Colon (tissue), 2 donors: ENCODE results near the gene APBA1.

ENCODE experiments used
- FAIRE-seq: peaks from 2 replicates; lab custom pipeline; 2012; peaks lifted over from hg19 to GRCh38; lab: Jason Lieb, UNC
- donor health status: control.
- donor health status: control.

The APBA1 gene

DNA sequence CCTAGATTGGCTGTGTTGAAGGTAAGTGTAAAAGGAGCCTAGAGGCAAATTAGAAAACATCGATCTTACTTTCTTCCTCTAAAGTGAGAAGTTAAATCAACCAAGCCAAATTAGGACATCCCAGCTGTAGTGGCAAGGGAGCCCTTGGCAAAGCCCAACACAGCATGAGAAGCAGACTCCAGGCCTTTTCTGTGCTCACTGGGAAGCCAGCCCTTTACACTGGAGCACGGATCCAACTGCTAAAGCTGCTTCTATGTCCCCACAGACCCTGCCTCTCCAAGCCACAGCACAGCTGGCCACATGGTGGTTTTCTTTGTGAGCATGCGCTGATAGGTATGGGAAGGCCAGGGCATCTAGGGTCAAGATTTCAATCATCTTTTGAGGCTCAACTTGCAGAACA is 94.1 kb downstream of the APBA1 start:
- no peak for FAIRE-seq

DNA sequence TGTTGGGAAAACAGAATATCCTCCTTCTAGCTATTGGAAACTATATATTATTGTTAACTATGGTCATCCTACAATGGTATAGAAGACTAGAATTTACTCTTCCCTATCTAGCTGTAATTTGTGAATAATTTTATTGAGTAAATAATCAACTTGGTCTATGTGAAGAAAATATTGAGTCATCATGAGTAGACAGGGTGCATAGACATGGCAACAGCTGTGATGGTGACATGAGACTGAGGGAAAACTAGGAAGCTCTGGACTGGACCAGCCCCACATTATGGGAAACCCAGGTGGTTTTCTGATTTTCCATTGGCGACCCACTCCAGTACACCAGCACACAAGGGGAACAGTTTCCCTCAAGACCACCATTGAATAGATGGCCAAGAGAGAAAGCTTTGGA is 95.0 kb downstream of the APBA1 start:
- no peak for FAIRE-seq

DNA sequence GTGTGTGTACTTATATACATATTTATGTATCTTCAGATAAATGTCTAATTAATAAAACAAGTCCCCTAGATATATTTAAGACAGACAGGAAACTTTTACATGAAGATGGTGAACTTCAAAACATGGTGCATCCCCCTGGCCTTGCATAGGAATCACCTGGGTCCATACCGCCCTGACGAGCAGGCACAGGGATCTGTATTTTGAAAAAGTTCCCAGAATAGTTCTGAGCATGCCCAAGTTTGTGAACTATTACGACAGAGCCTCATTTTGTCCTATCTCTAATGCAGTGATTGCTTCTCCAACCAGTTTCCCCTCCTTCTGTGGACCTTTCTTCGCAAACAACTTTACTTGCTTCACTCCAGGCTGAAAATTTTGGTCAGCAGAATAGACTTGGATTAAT is 98.1 kb downstream of the APBA1 start:
- FAIRE-seq, result no peak

DNA sequence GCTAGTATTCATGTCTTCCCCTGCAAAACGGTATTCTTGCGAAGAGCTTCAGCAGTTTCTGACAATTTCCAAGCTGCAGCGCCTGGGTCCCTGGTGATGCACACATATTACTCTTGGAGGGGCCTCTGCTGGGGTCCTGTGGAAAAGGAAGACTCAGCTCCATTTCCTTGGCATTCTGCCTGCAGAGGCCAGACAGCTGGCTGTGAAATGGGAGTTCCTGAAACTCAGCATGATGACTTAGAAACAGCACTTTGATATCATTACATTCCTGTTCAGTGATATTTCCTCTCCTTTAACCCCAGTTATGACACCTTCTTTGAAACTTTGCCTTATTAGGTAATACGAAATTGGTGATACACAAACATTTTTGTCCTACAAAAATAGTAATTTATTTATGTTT is 98.5 kb downstream of the APBA1 start:
- no peak for FAIRE-seq

DNA sequence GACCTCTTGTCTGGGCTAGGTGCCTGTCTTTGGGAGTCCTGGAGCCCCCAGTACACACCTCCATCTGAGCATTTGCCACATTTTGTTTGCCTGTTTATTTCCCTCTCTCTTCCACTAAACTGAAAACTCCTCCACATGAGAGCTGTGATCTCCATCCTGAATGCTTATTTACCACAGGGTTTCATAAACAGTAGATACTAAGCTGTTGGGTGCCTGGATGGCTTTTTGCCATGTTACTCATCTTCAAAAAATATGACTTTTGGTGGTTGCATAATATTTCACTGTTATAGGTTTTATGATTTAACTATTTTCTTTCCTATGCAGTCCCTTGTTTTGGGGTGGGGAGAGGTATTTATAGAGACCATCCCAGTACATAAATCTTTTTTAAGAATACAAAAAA is 99.6 kb downstream of the APBA1 start:
- FAIRE-seq, result no peak

DNA sequence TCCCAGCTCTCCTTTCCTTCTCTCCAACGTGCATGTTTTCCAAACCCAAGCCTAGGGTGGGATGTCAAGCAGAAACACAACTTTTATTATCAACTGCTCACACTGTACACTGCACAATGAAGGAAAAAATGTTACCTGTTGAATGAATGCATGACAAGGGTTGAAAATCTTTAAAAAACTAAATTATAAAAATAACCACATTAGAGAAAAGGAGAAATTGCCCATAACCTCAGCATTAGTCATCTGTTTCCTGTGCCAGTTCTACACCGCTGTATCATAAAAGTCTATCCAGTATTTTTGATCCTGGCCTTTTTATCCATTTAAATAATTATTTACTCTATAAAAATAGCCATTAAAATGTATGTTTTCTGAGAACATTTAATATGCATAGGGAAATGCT is 101.1 kb downstream of the APBA1 start:
- no peak for FAIRE-seq

DNA sequence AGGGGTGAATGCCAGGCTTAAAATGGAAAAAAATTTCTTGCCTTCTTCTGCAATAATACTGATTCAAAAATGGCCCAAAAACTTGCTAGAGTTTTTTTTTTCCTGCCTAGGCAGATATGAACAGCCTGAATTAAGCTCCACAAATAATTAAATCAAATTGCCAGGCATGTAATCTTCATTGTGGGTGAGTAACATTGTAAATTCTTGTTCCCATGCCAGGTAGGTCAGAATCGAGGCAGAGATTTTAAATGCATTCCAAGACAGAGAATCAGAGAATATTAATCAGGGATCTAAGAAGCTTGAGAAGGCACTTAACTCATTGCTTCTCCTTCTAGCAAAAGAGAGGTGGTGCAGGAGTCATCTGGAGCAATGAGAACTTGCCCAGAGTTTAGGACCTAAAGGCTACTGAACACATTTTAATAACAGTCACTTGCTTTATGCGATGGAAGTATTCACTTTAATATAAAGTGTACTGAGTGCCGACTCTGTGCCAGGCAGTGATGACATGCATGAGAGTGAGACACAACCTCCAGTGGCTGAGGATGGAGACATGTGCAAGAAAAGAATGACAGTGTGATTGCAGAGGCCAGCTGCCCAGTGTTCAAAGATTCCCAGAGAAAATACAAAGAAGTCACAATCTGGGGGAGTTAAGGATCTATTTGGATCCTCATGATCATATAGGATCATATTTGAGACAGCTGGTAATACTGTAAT is 102.3 kb downstream of the APBA1 start:
- FAIRE-seq, result no peak

DNA sequence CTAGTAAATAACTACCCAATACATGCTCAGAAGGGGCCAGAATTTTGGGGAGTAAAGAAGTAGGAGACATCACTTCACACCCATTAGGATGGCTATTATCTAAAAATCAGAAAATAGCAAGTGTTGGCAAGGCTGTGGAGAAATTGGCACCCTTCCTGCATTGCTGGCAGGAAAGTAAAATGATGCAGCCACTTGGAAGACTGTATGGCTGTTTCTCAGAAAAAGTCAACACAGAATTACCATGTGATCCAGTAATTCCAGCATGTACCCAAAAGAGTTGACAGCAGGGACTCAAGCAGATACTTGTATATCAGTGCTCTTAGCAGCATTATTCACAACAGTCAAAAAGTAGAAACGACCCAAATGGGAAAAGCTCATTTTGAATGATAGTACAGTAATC is 107.6 kb downstream of the APBA1 start:
- no peak for FAIRE-seq

DNA sequence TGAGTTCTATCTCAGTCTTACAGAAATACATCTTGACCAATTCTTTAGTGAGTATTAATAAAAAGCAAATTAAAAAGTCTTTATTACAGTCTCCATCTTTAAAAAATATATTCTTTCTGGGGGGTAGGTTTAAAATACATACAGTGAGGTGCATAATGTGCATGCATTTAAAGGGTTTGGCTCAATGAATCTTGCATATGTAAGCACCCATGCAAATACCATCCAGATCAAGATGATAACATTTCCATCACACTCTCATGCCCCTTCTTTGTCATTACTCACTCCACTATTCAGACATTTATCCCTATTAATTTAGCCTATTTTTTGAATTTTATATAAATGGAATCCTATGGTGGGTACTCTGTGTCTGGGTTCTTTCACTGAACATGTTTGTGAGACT is 113.0 kb downstream of the APBA1 start:
- no peak for FAIRE-seq

DNA sequence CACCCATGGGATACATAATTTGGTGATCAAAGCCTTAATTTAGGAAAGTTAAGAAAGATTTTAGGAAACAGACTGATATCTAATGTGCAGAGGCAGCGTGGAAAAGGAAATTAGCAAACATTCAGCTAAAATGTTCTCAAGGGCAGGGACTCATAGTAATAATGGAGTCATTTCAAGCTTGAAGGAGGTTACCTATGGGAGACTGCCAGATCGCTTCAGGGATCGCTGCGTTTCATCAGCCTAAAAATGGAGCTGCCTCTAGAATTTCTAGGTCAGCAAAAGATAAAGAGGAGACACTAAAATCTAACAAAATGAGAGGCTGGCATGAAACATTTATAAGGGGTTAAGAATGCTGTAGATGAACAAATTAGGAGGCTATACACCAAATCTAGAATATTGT is 115.5 kb downstream of the APBA1 start:
- FAIRE-seq, result no peak

DNA sequence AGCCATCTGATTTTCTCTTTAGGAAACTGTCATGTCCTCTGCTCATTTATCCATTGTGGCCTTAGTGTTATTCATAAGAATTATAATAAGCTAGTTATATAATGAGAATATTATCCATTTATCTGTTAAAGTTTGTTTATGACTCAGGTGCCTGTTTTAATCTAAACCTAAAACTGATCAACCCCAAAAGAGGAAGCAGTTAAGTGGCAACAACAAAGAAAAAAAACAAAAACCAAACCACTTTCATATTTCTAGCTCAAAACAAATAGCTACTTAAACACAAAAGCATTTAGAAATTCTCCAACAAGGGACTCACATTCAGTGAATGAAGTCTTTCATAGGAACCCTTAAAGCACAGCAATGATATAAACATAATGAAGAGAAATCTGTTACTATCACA is 116.4 kb downstream of the APBA1 start:
- no peak for FAIRE-seq

DNA sequence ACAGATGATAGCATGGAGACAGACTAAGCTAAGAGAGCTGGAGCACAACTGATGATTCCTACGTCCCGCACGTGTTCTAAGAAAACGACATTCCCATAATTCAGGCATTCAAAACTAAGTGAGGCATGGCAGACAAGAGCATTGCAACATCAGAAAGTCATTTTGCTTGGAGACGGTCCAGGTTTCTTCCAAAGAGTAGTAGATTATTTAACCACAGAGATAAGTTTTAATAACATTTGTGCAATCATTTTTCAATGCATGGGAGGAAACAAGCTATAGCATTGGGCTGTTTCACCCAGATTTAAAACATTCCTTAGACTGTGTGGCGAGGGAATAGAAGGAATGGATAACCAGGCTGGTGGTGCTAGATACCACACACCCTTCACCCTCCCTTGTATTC is 117.2 kb downstream of the APBA1 start:
- no peak for FAIRE-seq

DNA sequence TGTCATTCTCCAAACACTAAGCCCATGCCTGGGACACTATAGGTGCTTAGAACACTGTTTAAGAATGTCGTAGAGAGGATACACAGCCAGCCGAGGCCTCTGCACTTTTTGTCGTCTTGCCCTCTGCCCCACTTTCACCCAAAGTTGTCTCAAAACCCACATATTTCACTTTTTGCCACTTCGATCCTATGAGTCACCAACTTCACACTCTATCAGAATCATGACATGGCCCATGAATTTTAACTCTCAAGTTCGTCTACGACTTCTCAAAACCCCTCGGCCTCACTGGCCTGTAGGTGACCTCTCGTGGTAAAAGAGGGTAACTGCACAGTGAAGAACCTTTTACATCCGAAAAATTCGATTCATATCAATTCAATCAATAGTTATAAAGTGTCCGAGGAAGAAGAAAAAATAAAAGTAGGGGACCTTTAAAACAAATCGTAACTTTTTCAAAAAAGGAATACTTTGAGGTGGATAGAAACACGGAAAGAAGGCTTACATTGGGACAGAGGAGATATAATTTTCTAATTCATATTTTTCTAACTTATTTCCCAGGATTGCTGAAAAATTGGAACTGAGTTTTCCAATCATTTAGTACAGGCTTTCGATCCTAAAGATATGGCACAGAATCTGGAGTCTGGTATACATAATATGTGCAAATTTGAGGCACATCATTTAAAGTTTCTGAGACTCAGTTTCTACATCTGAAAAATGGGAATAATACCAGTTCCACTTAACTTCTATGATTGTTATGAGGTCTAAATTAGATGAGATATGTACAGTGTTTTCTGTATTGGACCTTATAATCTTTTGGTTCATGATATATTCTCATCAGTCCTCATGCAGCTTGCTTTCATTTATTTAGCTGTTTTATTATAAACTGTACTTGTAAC is 122.6 kb downstream of the APBA1 start:
- no peak for FAIRE-seq

DNA sequence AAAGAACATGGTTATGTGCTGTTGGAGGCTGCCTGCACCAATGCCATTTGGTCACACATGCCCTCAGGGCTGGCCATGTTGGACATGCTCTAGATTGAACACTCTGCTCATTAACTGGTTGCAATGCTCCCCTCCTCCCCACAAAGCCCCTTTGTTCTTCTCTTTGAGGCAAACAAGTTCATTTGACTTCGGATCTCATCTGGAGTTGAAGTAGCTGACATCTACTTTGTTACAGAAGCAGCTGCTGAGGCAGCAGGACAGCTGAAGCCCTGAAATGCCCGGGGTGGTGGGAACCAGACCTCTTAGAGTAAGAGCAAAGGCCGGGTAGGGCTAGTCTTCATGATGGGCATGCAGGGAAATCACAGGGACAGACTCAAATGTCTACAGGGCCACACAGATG is 123.5 kb downstream of the APBA1 start:
- FAIRE-seq, result no peak

DNA sequence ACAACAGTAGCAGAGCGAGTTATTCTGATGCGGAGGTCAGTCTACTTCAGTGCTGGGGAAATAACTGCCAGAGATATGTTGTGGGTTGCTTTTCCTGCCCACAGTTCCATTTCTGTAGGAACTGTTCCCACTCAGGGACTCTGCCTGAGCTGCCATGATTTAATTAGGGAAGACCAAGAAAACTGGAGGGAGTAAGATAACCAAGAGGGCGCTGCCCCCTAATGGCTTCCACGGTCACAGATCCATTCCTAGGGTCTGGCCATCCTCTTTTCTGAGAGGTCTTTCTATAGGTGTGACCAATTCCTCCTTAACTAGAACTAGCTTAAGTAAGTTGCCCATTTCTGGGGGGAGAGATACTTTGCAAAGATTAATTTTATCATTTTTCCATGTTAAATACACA is 125.9 kb downstream of the APBA1 start:
- FAIRE-seq, result no peak

DNA sequence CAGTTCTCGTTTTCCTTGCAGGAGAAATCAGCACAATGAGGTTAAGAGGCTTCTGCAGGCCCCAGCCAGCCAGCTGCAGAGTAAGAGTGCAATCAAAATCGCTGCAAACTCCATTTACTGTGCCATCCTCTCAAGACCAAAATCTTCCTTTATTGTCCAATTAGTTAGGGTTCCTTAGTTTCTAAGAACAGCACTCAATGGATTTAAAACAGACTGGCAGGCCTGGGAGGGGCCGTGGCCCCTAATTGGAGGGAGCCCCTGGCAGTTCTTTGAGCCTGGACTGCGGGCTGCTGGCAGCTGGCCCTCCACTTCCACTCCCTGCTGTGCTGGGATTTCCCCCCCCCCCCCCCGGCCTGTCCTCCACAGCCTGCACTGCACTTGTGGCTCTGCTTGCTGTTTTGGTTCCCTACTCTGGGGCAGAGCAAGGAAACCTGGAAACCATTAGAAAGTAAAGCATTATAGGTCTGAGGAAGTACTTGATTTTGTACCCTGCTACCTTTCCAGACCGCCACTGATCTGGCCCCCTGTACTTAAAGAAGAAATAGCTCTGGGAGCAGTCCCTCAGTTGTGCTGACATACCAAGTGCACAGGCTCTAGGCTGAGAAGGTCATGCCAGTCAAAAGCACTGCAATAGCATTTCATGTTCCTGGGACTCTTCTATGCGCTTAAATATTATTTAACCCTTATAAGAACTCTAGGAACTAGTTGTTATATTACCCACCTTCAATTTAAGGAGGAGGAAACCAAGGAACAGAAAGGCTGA is 129.0 kb downstream of the APBA1 start:
- no peak for FAIRE-seq

DNA sequence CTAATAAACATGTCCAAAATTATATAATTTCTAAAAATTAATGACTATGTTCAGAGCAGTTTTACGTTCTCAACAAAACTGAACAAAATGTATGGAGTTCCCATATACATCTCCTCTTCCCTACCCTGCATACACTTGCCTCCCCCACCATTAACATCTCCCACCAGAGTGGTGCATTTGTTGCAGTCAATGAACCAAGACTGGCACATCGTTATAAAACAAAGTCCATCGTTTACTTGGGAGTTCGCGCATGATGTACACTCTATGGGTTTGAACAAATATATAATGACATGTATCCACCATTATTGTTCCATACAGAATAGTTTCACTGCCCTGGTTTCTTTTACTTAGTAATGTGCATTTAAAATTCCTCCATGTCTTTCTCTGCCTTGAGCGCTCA is 130.1 kb downstream of the APBA1 start:
- FAIRE-seq, result no peak

DNA sequence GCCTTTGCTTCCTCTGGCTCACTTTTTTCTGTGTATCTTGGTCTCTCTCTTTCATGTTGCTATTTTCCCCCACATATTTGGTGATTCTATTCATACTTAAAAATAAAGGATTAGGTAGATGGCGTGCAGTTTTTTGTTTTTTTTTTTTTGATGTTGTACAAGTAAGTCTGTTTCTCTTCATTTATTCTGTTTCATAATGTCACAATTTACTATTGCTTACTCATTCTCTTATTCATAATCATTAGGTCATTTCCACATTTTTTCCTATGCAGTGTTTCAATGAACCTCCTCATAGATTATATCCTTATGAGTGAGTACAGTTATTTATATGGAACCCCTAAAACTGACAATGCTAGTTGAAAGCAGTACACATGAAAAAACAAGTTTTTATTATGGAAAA is 136.3 kb downstream of the APBA1 start:
- no peak for FAIRE-seq

DNA sequence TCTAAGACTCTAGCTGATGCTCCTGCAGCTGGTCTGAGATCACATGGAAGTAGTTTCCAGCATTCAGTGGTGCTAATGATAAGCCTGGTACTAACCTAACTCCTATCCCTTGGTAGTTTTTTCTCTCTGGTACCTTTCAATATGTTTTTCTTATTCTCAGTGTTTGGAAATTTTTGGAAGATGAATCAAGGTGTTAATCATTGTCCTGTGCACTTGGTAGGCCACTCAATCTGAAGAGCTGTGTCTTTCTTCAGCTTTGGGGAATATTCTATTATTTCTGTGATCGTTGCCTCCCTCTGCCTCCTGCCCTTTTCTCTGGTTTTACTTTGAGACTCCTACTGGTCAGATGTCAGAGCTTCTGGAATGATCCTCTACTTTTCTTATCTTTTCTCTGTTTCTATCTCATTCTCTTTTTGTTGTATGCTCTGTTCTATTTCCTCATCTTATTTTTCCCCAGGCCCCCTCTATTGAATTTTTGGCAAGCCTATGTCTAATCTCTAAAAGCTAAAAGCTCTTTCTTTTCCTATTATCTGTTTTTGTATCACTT is 136.8 kb downstream of the APBA1 start:
- FAIRE-seq, result no peak

DNA sequence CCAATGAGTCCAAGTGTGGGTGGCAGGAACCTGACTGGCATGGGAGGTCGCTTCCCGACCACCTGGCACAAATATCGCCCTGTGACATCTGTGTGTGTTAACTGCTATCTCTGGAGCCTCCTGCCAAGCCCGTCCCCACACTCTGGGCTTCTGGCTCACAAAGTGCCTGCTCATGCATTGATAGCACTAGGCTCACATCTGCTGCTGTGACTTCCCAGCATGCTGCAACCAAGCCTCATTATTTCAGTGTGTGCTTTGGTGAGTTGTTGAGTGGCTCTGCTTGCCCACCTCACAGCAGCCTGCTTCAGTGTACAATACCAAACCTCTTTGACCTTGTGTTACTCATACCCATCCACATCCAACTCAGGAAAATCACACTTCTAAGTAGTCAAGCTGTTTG is 139.8 kb downstream of the APBA1 start:
- no peak for FAIRE-seq

DNA sequence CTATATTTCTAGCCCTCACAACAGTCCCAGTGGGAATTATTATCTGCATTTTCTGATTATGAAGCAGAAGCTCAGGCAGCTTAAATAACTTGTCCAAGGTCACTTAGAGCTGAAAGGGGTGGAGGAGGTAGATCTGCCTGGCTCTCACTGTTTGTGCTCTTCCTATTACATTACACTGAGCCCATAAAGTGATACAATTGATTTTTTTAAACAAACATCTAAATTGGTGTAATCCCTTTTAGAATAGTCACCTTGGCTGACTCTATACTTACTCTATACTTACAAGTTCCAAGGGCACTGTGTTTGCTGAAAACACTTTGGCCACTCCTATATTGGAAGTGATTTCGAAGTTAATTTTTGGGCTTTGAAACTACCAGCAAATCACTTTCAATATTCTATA is 144.7 kb downstream of the APBA1 start:
- no peak for FAIRE-seq

DNA sequence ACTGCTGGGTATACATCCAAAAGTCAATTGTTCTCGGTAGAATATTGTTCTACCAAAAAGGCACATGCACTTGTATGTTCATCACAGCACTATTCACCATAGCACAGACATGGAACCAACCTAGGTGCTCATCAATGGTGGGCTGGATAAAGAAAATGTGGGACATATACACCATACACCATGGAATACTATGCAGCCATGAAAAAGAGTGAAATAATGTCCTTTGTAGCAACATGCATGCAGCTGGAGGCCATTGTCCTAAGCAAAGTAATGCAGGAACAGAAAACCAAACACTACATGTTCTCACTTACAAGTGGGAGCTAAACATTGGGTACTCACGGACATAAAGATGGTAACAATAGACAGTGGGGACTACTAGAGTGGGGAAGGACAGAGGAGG is 145.5 kb downstream of the APBA1 start:
- FAIRE-seq, result no peak
